Measurements from ENCODE around the gene CDK5RAP2.

The CDK5RAP2 gene

DNA sequence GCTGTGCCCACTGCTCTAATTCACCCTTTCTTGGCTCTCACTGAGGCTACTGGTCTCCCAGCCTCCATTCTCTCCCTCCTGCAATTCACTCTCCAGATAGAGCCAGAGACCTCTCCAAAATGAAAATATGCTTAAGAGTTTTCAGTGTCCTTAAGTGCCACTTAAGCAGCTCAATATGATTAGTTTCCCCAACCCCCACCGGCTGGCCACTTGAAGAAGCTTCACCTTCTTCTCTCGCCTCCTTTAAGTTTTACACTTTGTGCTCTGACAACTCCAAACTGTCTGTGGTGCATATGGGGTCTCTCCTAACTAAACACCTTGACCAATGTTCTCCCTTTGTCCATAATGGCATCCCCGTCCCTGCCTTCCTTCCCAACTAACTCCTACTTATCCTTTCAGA is 53.4 kb downstream of the CDK5RAP2 start:
- TF ChIP-seq ZNF391 (tag by site-specific recombination; IDR thresholded peaks at IDR 0.05; ENCODE audit: borderline replicate concordance, low read depth) (no peak), KLF8 (tag by site-specific recombination; IDR thresholded peaks at IDR 0.05) (no peak), ZNF292 (tag by site-specific recombination; IDR thresholded peaks at IDR 0.05; ENCODE audit: borderline replicate concordance, low read depth) (no peak), YY2 (tag by site-specific recombination; IDR thresholded peaks at IDR 0.05) (no peak), ZNF354C (tag by site-specific recombination; IDR thresholded peaks at IDR 0.05; ENCODE audit: borderline replicate concordance, low read depth) (no peak), KLF17 (tag by site-specific recombination; IDR thresholded peaks at IDR 0.05) (no peak), ZNF555 (tag by site-specific recombination; conservative IDR thresholded peaks at IDR 0.05) (no peak), ZBTB49 (tag by site-specific recombination; IDR thresholded peaks at IDR 0.05; ENCODE audit: low read depth) (no peak), SP7 (tag by site-specific recombination; IDR thresholded peaks at IDR 0.05) (no peak), ZNF76 (tag by site-specific recombination; IDR thresholded peaks at IDR 0.05; ENCODE audit: borderline replicate concordance, low read depth) (no peak), ZNF677 (tag by site-specific recombination; IDR thresholded peaks at IDR 0.05) (no peak), ZNF623 (tag by site-specific recombination; IDR thresholded peaks at IDR 0.05) (no peak), GLI2 (tag by site-specific recombination; IDR thresholded peaks at IDR 0.05; ENCODE audit: borderline replicate concordance, low read depth) (no peak), ZNF37A (tag by site-specific recombination; IDR thresholded peaks at IDR 0.05) (no peak)
- TF ChIP-seq, protein P1, sequence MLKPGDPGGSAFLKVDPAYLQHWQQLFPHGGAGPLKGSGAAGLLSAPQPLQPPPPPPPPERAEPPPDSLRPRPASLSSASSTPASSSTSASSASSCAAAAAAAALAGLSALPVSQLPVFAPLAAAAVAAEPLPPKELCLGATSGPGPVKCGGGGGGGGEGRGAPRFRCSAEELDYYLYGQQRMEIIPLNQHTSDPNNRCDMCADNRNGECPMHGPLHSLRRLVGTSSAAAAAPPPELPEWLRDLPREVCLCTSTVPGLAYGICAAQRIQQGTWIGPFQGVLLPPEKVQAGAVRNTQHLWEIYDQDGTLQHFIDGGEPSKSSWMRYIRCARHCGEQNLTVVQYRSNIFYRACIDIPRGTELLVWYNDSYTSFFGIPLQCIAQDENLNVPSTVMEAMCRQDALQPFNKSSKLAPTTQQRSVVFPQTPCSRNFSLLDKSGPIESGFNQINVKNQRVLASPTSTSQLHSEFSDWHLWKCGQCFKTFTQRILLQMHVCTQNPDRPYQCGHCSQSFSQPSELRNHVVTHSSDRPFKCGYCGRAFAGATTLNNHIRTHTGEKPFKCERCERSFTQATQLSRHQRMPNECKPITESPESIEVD (tag by site-specific recombination; IDR thresholded peaks at IDR 0.05), result no peak
- ChIA-PET CTCF (no interaction called here), POLR2A (no interaction called here)
- H3K27ac ChIP-seq (ENCODE audit: extremely low read depth, low read depth, low read length), result no peak overlapping the region
- no peaks in the 10 kb centered on the region for H3K9me3 ChIP-seq (ENCODE audit: control insufficient read depth, insufficient read depth, low read depth, low read length)
- peaks cover 32 to 90% of the 10 kb centered on the region in 2 experiments for H3K36me3 ChIP-seq (ENCODE audit: control insufficient read depth in 2 of 2, insufficient read depth in 1 of 2, low read length in 2 of 2)
- H3K4me1 ChIP-seq (ENCODE audit: control insufficient read depth, insufficient read depth, low read length), result no peaks in the 10 kb centered on the region
- H3K4me3 ChIP-seq (ENCODE audit: low read depth, low read length), result no peak overlapping the region

GRCh38 chr9:120524863-120525262 is 55.1 kb downstream of the CDK5RAP2 start:
- Histone ChIP-seq H3K4me3 (ENCODE audit: low read depth, low read length) (no peak overlapping the region), H3K4me1 (ENCODE audit: control insufficient read depth, insufficient read depth, low read length) (no peaks in the 10 kb centered on the region), H3K27ac (ENCODE audit: extremely low read depth, low read depth, low read length) (no peak overlapping the region), H3K36me3 (ENCODE audit: control insufficient read depth in 2 of 2, insufficient read depth in 1 of 2, low read length in 2 of 2) (peaks cover 32 to 83% of the 10 kb centered on the region in 2 experiments), H3K9me3 (ENCODE audit: control insufficient read depth, insufficient read depth, low read depth, low read length) (no peaks in the 10 kb centered on the region)
- ChIA-PET CTCF (interaction anchor here (1.8 kb wide), 1 partner anchor 8 kb away, joined by 7 read pairs; no protein-coding TSS in a partner anchor), POLR2A (no interaction called here)
- TF ChIP-seq ZNF169 (tag by site-specific recombination; IDR thresholded peaks at IDR 0.05) (no peak), TRIM28 (IDR thresholded peaks at IDR 0.05; ENCODE audit: borderline replicate concordance, low read length) (no peak), ZFP41 (tag by site-specific recombination; IDR thresholded peaks at IDR 0.05; ENCODE audit: borderline replicate concordance) (no peak), ZNF544 (tag by site-specific recombination; IDR thresholded peaks at IDR 0.05) (no peak), ZSCAN18 (tag by site-specific recombination; IDR thresholded peaks at IDR 0.05) (no peak), ZBTB17 (tag by site-specific recombination; IDR thresholded peaks at IDR 0.05) (no peak), ZNF549 (tag by site-specific recombination; IDR thresholded peaks at IDR 0.05) (no peak), HOXA7 (CRISPR knock-in tag; IDR thresholded peaks at IDR 0.05; ENCODE audit: borderline replicate concordance) (no peak)
- TF ChIP-seq, protein P2, sequence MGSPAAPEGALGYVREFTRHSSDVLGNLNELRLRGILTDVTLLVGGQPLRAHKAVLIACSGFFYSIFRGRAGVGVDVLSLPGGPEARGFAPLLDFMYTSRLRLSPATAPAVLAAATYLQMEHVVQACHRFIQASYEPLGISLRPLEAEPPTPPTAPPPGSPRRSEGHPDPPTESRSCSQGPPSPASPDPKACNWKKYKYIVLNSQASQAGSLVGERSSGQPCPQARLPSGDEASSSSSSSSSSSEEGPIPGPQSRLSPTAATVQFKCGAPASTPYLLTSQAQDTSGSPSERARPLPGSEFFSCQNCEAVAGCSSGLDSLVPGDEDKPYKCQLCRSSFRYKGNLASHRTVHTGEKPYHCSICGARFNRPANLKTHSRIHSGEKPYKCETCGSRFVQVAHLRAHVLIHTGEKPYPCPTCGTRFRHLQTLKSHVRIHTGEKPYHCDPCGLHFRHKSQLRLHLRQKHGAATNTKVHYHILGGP (tag by site-specific recombination; IDR thresholded peaks at IDR 0.05), result no peak
- TF ChIP-seq, protein P3, sequence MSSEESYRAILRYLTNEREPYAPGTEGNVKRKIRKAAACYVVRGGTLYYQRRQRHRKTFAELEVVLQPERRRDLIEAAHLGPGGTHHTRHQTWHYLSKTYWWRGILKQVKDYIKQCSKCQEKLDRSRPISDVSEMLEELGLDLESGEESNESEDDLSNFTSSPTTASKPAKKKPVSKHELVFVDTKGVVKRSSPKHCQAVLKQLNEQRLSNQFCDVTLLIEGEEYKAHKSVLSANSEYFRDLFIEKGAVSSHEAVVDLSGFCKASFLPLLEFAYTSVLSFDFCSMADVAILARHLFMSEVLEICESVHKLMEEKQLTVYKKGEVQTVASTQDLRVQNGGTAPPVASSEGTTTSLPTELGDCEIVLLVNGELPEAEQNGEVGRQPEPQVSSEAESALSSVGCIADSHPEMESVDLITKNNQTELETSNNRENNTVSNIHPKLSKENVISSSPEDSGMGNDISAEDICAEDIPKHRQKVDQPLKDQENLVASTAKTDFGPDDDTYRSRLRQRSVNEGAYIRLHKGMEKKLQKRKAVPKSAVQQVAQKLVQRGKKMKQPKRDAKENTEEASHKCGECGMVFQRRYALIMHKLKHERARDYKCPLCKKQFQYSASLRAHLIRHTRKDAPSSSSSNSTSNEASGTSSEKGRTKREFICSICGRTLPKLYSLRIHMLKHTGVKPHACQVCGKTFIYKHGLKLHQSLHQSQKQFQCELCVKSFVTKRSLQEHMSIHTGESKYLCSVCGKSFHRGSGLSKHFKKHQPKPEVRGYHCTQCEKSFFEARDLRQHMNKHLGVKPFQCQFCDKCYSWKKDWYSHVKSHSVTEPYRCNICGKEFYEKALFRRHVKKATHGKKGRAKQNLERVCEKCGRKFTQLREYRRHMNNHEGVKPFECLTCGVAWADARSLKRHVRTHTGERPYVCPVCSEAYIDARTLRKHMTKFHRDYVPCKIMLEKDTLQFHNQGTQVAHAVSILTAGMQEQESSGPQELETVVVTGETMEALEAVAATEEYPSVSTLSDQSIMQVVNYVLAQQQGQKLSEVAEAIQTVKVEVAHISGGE (tag by site-specific recombination; conservative IDR thresholded peaks at IDR 0.05; ENCODE audit: low read depth), result no peak
